ENCODE data around the gene TCF4. TPM values are rescaled to one million over a fixed set of nuclear protein-coding genes. Genes with fewer than 3 reads are reported as not detected.

TCF4 gene
- total RNA-seq, 1 experiment from 2014 or later = 0.42 TPM

DNA sequence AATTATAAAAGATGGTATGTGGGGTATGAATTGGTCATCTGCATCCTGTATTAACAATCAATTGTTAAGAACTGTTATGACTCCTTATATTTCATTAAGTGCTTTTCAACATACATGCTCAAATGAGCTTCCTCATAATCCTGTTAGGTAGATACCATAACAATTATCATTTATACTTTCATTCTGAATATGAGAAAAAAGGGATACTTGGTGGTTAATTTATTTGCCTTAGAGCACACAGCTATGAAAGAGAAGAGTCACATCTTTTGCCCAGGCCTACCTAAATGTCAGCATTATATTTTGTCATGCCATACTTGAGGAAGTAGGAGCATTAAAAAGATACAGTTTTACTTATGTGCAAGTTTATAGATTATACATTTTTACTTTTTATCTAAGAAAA, 169.6 kb downstream of the TCF4 start (continued):
- TF ChIP-seq RAD21 (IDR thresholded peaks at IDR 0.05; ENCODE audit: low read depth) (no peak), EGR1 (IDR thresholded peaks at IDR 0.05; ENCODE audit: low read depth) (no peak), POLR2AphosphoS5 (IDR thresholded peaks at IDR 0.05; ENCODE audit: low read depth, low read length) (no peak), EZH2 (IDR thresholded peaks at IDR 0.05) (no peak), ATF3 (IDR thresholded peaks at IDR 0.05) (no peak), ZFX (IDR thresholded peaks at IDR 0.05) (no peak), SP1 (IDR thresholded peaks at IDR 0.05; ENCODE audit: low read depth) (no peak), ELF1 (IDR thresholded peaks at IDR 0.05; ENCODE audit: borderline replicate concordance, low read depth) (no peak), EZH2phosphoT487 (IDR thresholded peaks at IDR 0.05; ENCODE audit: borderline replicate concordance) (no peak)
- TF ChIP-seq, protein P1, sequence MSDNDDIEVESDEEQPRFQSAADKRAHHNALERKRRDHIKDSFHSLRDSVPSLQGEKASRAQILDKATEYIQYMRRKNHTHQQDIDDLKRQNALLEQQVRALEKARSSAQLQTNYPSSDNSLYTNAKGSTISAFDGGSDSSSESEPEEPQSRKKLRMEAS (IDR thresholded peaks at IDR 0.05) = no peak

- no peak overlapping the region for H3K4me2 ChIP-seq (ENCODE audit: low read length)
- H3K27me3 ChIP-seq (ENCODE audit: insufficient read depth, low read length) = no peaks in the 10 kb centered on the region
- no TSS peak for BruUV-seq (replicated peaks)
- ChIA-PET POLR2A (no interaction called here), CTCF (no interaction called here), RAD21 (ENCODE audit: low non-redundant PET in 1 of 2, low total read pairs in 2 of 2, uncharacterized antibody in 2 of 2, unreplicated experiment in 2 of 2) (no interaction called here)
- H3K9me2 ChIP-seq (ENCODE audit: insufficient read depth) = no peaks in the 10 kb centered on the region
- H3K79me2 ChIP-seq (ENCODE audit: insufficient read depth, low read length) = no peaks in the 10 kb centered on the region
- no peaks in the 10 kb centered on the region; a peak in 1 of 4 replicates for H3K9me3 ChIP-seq (ENCODE audit: control insufficient read depth in 1 of 2, insufficient read depth in 1 of 2, low read depth in 1 of 2, low read length in 2 of 2)
- DNase-seq (ENCODE audit: low read depth, low spot score) (no peak), ATAC-seq (no peak)
- no peak overlapping the region for H3K27ac ChIP-seq (ENCODE audit: low read depth, low read length)
- no peak overlapping the region for H3K9ac ChIP-seq (ENCODE audit: low read length)
- no peaks in the 10 kb centered on the region for H3K4me1 ChIP-seq (ENCODE audit: control insufficient read depth in 1 of 2, insufficient read depth in 2 of 2, low read length in 2 of 2)
- no peaks in the 10 kb centered on the region for H4K20me1 ChIP-seq (ENCODE audit: insufficient read depth)
- no peak overlapping the region for H3K4me3 ChIP-seq (replicated peaks in 1 of 2; ENCODE audit: low read depth in 1 of 2, low read length in 2 of 2)
- intact Hi-C loops (cut with micrococcal nuclease) = loop anchor here (5.0 kb wide), 1 partner anchor 184 kb away; no protein-coding TSS in a partner anchor
- no peak overlapping the region for H2AFZ ChIP-seq (ENCODE audit: low read depth, low read length, poor library complexity, severe bottlenecking)
- no peaks in the 10 kb centered on the region for H3K36me3 ChIP-seq (ENCODE audit: control insufficient read depth in 1 of 2, insufficient read depth in 2 of 2, low read length in 2 of 2)
- TF ChIP-seq ZNF274 (IDR thresholded peaks at IDR 0.05; ENCODE audit: low read depth, low read length) (no peak), CTCF (IDR thresholded peaks at IDR 0.05 in 2 of 3, conservative IDR thresholded peaks at IDR 0.05 in 1 of 3; ENCODE audit: borderline replicate concordance in 1 of 3, insufficient read depth in 1 of 3, low read depth in 2 of 3, low read length in 2 of 3) (no peak), POLR2AphosphoS5 (IDR thresholded peaks at IDR 0.05; ENCODE audit: low read depth, low read length) (no peak), RAD21 (IDR thresholded peaks at IDR 0.05; ENCODE audit: low read depth) (no peak), POLR2A (IDR thresholded peaks at IDR 0.05; ENCODE audit: borderline replicate concordance, extremely low read depth, insufficient read depth, insufficient read length) (no peak), CBX3 (IDR thresholded peaks at IDR 0.05; ENCODE audit: low read depth) (no peak), SP1 (IDR thresholded peaks at IDR 0.05; ENCODE audit: low read depth) (no peak), FOSL1 (IDR thresholded peaks at IDR 0.05; ENCODE audit: low read depth) (no peak), ATF3 (IDR thresholded peaks at IDR 0.05) (no peak), EGR1 (IDR thresholded peaks at IDR 0.05; ENCODE audit: low read depth) (no peak), SRF (IDR thresholded peaks at IDR 0.05; ENCODE audit: low read depth) (no peak), SIN3A (IDR thresholded peaks at IDR 0.05; ENCODE audit: low read depth) (no peak), TCF7L2 (IDR thresholded peaks at IDR 0.05; ENCODE audit: borderline replicate concordance, extremely low read depth, insufficient read depth, insufficient read length) (no peak), ELF1 (IDR thresholded peaks at IDR 0.05; ENCODE audit: borderline replicate concordance, low read depth) (no peak), EZH2phosphoT487 (IDR thresholded peaks at IDR 0.05; ENCODE audit: borderline replicate concordance) (no peak), ZFX (IDR thresholded peaks at IDR 0.05) (no peak), YY1 (IDR thresholded peaks at IDR 0.05; ENCODE audit: extremely low read depth, insufficient replicate concordance, low read depth, low read length) (no peak)
- TF ChIP-seq, protein P2, sequence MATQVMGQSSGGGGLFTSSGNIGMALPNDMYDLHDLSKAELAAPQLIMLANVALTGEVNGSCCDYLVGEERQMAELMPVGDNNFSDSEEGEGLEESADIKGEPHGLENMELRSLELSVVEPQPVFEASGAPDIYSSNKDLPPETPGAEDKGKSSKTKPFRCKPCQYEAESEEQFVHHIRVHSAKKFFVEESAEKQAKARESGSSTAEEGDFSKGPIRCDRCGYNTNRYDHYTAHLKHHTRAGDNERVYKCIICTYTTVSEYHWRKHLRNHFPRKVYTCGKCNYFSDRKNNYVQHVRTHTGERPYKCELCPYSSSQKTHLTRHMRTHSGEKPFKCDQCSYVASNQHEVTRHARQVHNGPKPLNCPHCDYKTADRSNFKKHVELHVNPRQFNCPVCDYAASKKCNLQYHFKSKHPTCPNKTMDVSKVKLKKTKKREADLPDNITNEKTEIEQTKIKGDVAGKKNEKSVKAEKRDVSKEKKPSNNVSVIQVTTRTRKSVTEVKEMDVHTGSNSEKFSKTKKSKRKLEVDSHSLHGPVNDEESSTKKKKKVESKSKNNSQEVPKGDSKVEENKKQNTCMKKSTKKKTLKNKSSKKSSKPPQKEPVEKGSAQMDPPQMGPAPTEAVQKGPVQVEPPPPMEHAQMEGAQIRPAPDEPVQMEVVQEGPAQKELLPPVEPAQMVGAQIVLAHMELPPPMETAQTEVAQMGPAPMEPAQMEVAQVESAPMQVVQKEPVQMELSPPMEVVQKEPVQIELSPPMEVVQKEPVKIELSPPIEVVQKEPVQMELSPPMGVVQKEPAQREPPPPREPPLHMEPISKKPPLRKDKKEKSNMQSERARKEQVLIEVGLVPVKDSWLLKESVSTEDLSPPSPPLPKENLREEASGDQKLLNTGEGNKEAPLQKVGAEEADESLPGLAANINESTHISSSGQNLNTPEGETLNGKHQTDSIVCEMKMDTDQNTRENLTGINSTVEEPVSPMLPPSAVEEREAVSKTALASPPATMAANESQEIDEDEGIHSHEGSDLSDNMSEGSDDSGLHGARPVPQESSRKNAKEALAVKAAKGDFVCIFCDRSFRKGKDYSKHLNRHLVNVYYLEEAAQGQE (IDR thresholded peaks at IDR 0.05; ENCODE audit: low read depth) = no peak
These were observed 171.2 kb downstream of the TCF4 start for GRCh38 chr18:55416791-55417190.
